Umbilical cord (tissue), 2 donors: ENCODE measurements around the gene U2AF1L4. TPM values are rescaled to one million over a fixed set of nuclear protein-coding genes. Genes with fewer than 3 reads are reported as not detected.

Source experiments
- DNase-seq: peaks from one replicate; pipeline ENCODE4 v3.0.0-alpha.2; 2015; ENCODE audit warnings: low spot score
- total RNA-seq: library from RNA; depleted of rRNA; stranded (reverse); fragments of >200 nt; gene quantifications from one replicate; pipeline ENCODE4 v1.2.3, GENCODE V29; 2014; ENCODE audit warnings: low replicate concordance; ENCODE audit not compliant: insufficient read depth

Gene U2AF1L4
- total RNA-seq, 1 donor from 2014 or later, result not detected

GRCh38 chr19:35757749-35758608 is 12.8 kb upstream of the U2AF1L4 start, which contains the start of gene PROSER3:
Gene PROSER3, plus strand, starts transcription at chr19:35758176. Its CDS starts 40 bp downstream, at chr19:35758216.
- peak; percentile 100 for DNase-seq

- DNase-seq, result peak; percentile 99
These were observed 12.1 kb upstream of the U2AF1L4 start for GRCh38 chr19:35757231-35757748.

- DNase-seq, result peak; percentile 50
These were observed 11.4 kb upstream of the U2AF1L4 start, which contains the start of gene HSPB6 for GRCh38 chr19:35756377-35757230. Gene HSPB6, minus strand, starts transcription at chr19:35757029. Its CDS starts 21 bp downstream, at chr19:35757008.

GRCh38 chr19:35755550-35756376 is 10.5 kb upstream of the U2AF1L4 start:
- DNase-seq, result peak; percentile 81

GRCh38 chr19:35755131-35755549 is 9.9 kb upstream of the U2AF1L4 start:
- no peak for DNase-seq

- peak; percentile 41 for DNase-seq
These were observed 9.3 kb upstream of the U2AF1L4 start for GRCh38 chr19:35754370-35755130.

GRCh38 chr19:35753634-35754369 is 8.6 kb upstream of the U2AF1L4 start:
- no peak for DNase-seq

- no peak for DNase-seq
These were observed 7.6 kb upstream of the U2AF1L4 start for GRCh38 chr19:35752746-35753350.

- no peak for DNase-seq
These were observed 6.9 kb upstream of the U2AF1L4 start for GRCh38 chr19:35751839-35752745.

GRCh38 chr19:35750167-35750566 is 4.9 kb upstream of the U2AF1L4 start:
- no peak for DNase-seq

GRCh38 chr19:35748106-35749020 is 3.1 kb upstream of the U2AF1L4 start, which contains the start of gene LIN37:
Gene LIN37, plus strand, starts transcription at chr19:35748576. Its CDS starts 149 bp downstream, at chr19:35748725.
- DNase-seq, result peak; percentile 100

GRCh38 chr19:35746531-35746930 is 1.3 kb upstream of the U2AF1L4 start:
- DNase-seq, result no peak

- DNase-seq, result no peak
These were observed 857 bp upstream of the U2AF1L4 start for GRCh38 chr19:35746087-35746462.

GRCh38 chr19:35744430-35745327 is 539 bp downstream of the U2AF1L4 start:
- DNase-seq, result peak; percentile 98

- no peak for DNase-seq
These were observed 1.4 kb downstream of the U2AF1L4 start for GRCh38 chr19:35743640-35744429.
